ENCODE measurements around the gene TMEM132D. TPM values are rescaled to one million over a fixed set of nuclear protein-coding genes. Genes with fewer than 3 reads are reported as not detected.

TMEM132D gene
- total RNA-seq, 1 donor: not detected

DNA sequence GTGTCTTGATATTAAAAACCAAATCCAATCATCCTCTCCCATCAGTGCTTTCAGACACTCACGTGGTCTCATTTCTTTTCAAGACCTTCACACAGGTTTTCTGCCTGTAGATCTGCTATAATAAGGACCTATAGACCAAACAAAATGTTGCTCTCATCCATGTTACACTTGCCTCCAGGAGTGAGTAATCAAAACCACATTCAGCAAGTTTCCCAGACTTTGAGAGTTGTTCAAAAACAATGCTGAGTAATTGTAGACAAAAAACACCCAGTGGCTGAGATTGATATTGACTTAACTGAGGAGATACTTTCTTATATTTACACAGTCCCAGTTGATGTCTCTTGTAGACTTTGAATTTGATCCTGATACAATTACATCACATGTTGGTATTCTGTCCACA lies 383.1 kb downstream of the TMEM132D start:
- H3K4me2 ChIP-seq (ENCODE audit: insufficient read depth, low read length): no peak overlapping the region
- no peak overlapping the region for H2AFZ ChIP-seq (ENCODE audit: low read length)
- TF ChIP-seq, protein P1, sequence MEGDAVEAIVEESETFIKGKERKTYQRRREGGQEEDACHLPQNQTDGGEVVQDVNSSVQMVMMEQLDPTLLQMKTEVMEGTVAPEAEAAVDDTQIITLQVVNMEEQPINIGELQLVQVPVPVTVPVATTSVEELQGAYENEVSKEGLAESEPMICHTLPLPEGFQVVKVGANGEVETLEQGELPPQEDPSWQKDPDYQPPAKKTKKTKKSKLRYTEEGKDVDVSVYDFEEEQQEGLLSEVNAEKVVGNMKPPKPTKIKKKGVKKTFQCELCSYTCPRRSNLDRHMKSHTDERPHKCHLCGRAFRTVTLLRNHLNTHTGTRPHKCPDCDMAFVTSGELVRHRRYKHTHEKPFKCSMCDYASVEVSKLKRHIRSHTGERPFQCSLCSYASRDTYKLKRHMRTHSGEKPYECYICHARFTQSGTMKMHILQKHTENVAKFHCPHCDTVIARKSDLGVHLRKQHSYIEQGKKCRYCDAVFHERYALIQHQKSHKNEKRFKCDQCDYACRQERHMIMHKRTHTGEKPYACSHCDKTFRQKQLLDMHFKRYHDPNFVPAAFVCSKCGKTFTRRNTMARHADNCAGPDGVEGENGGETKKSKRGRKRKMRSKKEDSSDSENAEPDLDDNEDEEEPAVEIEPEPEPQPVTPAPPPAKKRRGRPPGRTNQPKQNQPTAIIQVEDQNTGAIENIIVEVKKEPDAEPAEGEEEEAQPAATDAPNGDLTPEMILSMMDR (IDR thresholded peaks at IDR 0.05; ENCODE audit: extremely low read depth, low read depth, low read length): no peak
- H3K27me3 ChIP-seq (ENCODE audit: insufficient read depth, low read length): no peaks in the 10 kb centered on the region
- no peak overlapping the region for H3K27ac ChIP-seq (ENCODE audit: low read depth, low read length)
- no peak overlapping the region for H3K4me3 ChIP-seq (ENCODE audit: insufficient read depth, low read length)
- H3K79me2 ChIP-seq (ENCODE audit: insufficient read depth, low read length): no peaks in the 10 kb centered on the region
- H3K9me3 ChIP-seq (ENCODE audit: low read depth, low read length): no peaks in the 10 kb centered on the region
- H3K36me3 ChIP-seq (ENCODE audit: insufficient read depth, low read length): no peaks in the 10 kb centered on the region
- DNase-seq (ENCODE audit: insufficient read length, low spot score, missing footprints): no peak
- H4K20me1 ChIP-seq (ENCODE audit: insufficient read depth, low read length): no peaks in the 10 kb centered on the region
- H3K4me1 ChIP-seq (ENCODE audit: insufficient read depth, low read length): no peaks in the 10 kb centered on the region

DNA sequence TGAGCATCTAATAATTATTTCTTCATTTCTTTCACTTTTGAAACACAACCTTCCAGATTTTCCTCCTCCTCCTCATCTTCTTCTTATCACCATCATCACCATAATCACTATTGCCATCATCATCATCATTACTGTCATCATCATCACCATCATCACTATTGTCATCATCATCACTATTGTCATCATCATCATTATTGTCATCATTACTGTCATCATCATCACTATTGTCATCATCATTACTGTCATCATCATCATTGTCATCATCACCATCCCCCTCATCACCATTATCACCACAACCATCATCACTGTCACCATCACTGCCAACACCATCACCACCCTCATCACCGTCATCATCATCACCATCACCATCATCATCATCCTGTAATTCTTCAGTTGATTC lies 400.0 kb downstream of the TMEM132D start:
- Histone ChIP-seq H4K20me1 (ENCODE audit: insufficient read depth, low read length) (no peaks in the 10 kb centered on the region), H2AFZ (ENCODE audit: low read length) (no peak overlapping the region), H3K4me2 (ENCODE audit: insufficient read depth, low read length) (no peak overlapping the region), H3K4me1 (ENCODE audit: insufficient read depth, low read length) (no peaks in the 10 kb centered on the region), H3K27ac (ENCODE audit: low read depth, low read length) (no peak overlapping the region), H3K27me3 (ENCODE audit: insufficient read depth, low read length) (no peaks in the 10 kb centered on the region), H3K9me3 (ENCODE audit: low read depth, low read length) (no peaks in the 10 kb centered on the region), H3K79me2 (ENCODE audit: insufficient read depth, low read length) (no peaks in the 10 kb centered on the region), H3K4me3 (ENCODE audit: insufficient read depth, low read length) (no peak overlapping the region), H3K36me3 (ENCODE audit: insufficient read depth, low read length) (no peaks in the 10 kb centered on the region)
- TF ChIP-seq, protein P1 (IDR thresholded peaks at IDR 0.05; ENCODE audit: extremely low read depth, low read depth, low read length): no peak
- DNase-seq (ENCODE audit: insufficient read length, low spot score, missing footprints): no peak

DNA sequence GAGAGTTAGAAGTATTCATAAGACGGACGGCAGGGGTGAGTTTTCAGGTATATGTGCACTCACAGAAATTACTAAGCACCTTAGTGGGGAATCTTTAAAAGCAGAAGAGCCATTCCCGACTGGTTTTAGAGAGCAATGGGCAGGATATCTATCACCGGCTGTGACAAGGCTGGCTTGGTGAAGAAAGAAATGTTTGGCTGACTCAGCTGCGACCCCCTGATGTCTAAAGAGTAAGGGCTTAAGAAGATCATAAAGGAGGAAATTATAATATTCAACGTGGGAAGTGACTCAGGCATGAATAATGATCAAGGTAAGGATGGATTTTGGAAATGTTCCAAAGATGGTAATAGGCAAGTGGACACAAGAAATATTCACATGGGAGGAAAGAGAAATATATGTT lies 407.6 kb downstream of the TMEM132D start:
- Histone ChIP-seq H3K4me3 (ENCODE audit: insufficient read depth, low read length) (no peak overlapping the region), H3K4me1 (ENCODE audit: insufficient read depth, low read length) (no peaks in the 10 kb centered on the region), H3K27ac (ENCODE audit: low read depth, low read length) (no peak overlapping the region), H3K36me3 (ENCODE audit: insufficient read depth, low read length) (no peaks in the 10 kb centered on the region), H3K79me2 (ENCODE audit: insufficient read depth, low read length) (no peaks in the 10 kb centered on the region), H4K20me1 (ENCODE audit: insufficient read depth, low read length) (no peaks in the 10 kb centered on the region), H3K9me3 (ENCODE audit: low read depth, low read length) (no peaks in the 10 kb centered on the region), H3K4me2 (ENCODE audit: insufficient read depth, low read length) (no peak overlapping the region), H3K27me3 (ENCODE audit: insufficient read depth, low read length) (no peaks in the 10 kb centered on the region), H2AFZ (ENCODE audit: low read length) (no peak overlapping the region)
- TF ChIP-seq, protein P1 (IDR thresholded peaks at IDR 0.05; ENCODE audit: extremely low read depth, low read depth, low read length): no peak
- DNase-seq (ENCODE audit: insufficient read length, low spot score, missing footprints): no peak

DNA sequence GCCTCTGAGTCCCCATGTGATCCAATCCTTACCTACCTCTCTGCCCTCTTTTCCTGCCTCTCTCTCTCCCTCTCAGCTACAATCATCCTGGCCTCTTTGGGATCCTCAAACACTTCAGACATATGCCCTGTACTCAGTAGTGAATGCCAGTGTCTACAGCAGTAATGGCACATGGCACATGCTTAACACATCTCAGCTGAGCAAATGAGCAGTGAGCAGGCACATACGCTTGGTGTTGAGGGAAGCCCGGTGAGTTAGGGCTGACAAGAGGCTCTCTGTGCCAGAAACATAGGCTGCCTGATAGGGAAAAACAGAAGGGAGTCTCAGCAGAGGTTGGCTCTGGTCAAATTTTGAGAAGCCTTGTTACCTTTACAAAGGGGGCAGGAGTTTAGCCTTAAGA lies 409.1 kb downstream of the TMEM132D start:
- TF ChIP-seq, protein P1 (IDR thresholded peaks at IDR 0.05; ENCODE audit: extremely low read depth, low read depth, low read length): no peak
- Histone ChIP-seq H3K4me1 (ENCODE audit: insufficient read depth, low read length) (no peaks in the 10 kb centered on the region), H3K36me3 (ENCODE audit: insufficient read depth, low read length) (no peaks in the 10 kb centered on the region), H3K27me3 (ENCODE audit: insufficient read depth, low read length) (no peaks in the 10 kb centered on the region), H3K4me2 (ENCODE audit: insufficient read depth, low read length) (no peak overlapping the region), H3K9me3 (ENCODE audit: low read depth, low read length) (no peaks in the 10 kb centered on the region), H3K4me3 (ENCODE audit: insufficient read depth, low read length) (no peak overlapping the region), H3K27ac (ENCODE audit: low read depth, low read length) (no peak overlapping the region), H3K79me2 (ENCODE audit: insufficient read depth, low read length) (no peaks in the 10 kb centered on the region), H2AFZ (ENCODE audit: low read length) (no peak overlapping the region), H4K20me1 (ENCODE audit: insufficient read depth, low read length) (no peaks in the 10 kb centered on the region)
- no peak for DNase-seq (ENCODE audit: insufficient read length, low spot score, missing footprints)

All from osteoblast (primary cell).